GM18526 (cell line): ENCODE results near the gene SMURF1.

Source experiments
- POLR2A ChIP-seq: IDR thresholded peaks from 3 replicates; pipeline ENCODE4 v1.6.1; 2011; ENCODE audit not compliant: insufficient read length; ENCODE audit errors: extremely low read depth

The SMURF1 gene

DNA sequence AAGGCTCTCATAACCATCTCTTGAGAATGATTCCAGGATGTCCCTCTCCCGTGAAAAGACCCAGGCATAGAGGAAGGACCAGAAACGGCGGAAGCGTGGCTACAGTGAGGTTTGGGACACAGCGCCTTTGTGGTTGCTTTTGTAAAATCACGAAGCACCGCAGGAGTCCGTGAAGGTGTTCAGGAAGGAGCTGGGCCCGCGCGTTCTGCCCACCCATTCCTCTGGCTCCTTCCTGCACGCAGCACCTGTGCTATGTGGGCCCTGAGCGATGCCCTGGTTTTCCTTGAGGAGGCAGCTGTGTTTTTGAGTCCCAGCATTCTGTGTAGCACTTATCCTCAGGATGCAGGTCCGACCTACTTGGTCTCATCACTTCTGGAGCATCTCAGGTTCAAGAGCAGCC, 152.8 kb downstream of the SMURF1 start:
- no peak for TF ChIP-seq POLR2A

- TF ChIP-seq POLR2A, result no peak
Observed at GRCh38 chr7:98990356-98990755, 153.6 kb downstream of the SMURF1 start.

DNA sequence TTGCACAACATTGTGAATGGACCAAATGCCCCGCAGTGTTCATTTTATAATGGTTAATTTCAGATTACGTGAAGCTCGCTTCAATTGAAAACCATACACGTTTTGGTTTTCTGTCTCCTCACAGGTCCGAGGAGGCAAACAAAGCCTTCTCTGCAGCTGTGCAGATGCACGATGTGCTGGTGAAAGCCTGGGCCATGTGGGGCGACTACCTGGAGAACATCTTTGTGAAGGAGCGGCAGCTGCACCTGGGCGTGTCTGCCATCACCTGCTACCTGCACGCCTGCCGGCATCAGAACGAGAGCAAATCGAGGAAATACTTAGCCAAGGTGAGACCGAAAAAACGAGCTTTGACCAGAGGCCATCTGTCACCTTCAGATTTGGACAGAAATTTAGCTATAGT, 155.3 kb downstream of the SMURF1 start:
- TF ChIP-seq POLR2A, result no peak

DNA sequence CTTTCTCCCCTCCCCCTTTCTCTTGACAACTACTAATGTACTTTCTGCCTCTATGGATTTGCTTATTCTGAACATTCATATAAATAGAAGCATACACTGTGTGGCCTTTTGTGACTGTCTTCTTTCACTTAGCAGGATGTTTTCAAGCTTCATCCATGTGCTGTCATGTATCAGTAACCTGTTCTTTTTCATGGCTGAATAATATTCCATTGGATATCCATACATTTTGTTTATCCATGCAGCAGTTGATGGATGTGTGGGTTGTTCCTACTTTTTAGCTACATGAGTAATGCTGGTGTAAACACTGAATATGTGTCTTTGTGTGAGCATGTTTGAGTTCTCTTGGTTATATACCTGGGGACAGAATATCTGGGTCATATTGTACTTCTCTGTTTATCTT, 158.0 kb downstream of the SMURF1 start:
- no peak for TF ChIP-seq POLR2A

GRCh38 chr7:98985406-98985805, 158.5 kb downstream of the SMURF1 start:
- no peak for TF ChIP-seq POLR2A

- no peak for TF ChIP-seq POLR2A
Observed at GRCh38 chr7:98984126-98984525, 159.8 kb downstream of the SMURF1 start.

DNA sequence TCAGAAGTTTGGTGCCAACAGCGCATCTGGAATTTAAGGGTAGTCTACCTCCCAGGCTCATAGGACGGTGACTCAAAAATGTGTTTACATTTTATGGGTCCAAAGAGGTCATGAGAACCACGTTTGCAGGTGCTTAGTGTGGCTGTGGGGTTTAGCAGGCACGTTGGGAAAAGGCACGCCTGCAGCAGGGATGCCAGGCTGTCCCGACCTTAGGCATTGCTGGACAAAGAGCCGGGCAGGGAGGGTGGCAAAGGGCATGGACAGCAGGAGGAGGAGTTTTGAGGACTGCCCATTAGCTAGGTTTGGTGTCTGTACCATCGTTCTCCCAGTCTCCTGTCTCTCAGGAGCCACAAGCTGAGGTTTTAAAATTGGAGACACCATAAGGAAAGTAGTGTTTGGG, 161.2 kb downstream of the SMURF1 start:
- TF ChIP-seq POLR2A, result no peak

- no peak for TF ChIP-seq POLR2A
Observed at GRCh38 chr7:98981701-98982100, 162.2 kb downstream of the SMURF1 start.

- no peak for TF ChIP-seq POLR2A
Observed at GRCh38 chr7:98978672-98979071, 165.2 kb downstream of the SMURF1 start.
